ENCODE results near the gene CCDC126. TPM values are rescaled to one million over a fixed set of nuclear protein-coding genes. Genes with fewer than 3 reads are reported as not detected.

Gene CCDC126, protein sequence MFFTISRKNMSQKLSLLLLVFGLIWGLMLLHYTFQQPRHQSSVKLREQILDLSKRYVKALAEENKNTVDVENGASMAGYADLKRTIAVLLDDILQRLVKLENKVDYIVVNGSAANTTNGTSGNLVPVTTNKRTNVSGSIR
- total RNA-seq (2022) (11.0 and 12.3 TPM in 2 replicates), Bru-seq, nascent RNA (percentile 56 among the genes with signal in this experiment), BruChase-seq, experiment 1, labeled RNA remaining after a 6-hour chase (percentile 62 among the genes with signal in this experiment), BruChase-seq, experiment 2, labeled RNA remaining after a 2-hour chase (percentile 62 among the genes with signal in this experiment)
- long read RNA-seq, transcript CCDC126-201 (4 exons, 2,473 nt): major isoform, 12 of 26 reads
- long read RNA-seq, partial matches to known transcripts: 4 of 26 reads
- long read RNA-seq, other reads (novel, unspliced or antisense): 8 of 26 reads

DNA sequence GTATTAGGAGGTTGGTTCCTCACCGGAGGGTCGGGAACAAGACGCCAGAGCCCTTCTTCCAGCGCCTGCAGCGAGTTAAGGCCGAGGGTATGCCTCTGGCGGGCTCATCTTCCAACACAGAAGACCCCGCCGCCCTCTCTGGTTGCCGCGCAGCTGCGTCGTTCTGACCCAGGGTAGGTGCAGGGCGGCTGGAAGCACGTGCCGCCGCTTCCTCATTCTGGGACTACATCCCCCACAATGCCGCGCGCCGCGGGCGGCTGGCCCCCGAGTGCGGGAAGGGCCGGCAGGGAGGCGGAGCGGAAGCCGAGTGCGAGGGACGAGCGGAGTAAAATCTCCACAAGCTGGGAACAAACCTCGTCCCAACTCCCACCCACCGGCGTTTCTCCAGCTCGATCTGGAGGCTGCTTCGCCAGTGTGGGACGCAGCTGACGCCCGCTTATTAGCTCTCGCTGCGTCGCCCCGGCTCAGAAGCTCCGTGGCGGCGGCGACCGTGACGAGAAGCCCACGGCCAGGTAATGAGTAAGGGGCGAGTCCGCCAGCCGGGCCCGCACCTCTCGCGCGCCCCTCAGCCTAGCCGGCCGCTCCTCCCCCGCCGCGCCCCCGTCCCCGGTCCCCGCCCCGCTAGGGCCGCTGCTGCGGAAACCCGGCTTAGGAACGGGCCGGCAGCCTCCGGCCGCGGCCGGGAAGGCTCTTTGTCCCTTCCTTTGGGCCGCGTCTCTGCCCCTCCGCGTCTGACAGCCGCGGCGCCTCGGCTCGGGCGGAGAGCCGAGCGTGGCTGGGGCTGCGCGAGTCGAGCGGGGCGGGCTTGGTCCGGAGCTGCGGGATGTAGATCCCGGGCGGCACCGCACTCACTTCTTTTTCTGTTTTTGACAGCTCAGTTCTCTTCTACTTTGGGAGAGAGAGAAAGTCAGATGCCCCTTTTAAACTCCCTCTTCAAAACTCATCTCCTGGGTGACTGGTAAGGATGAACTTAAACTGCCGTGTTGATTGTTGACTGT lies at the start of gene CCDC126:
Gene CCDC126, plus strand, starts transcription at position 289 of the 998 bp plus-strand sequence. CDS start 13,934 bp downstream, outside the sequence.
- CTCF ChIA-PET: interaction anchor here (0.7 to 2.2 kb wide), 7 partner anchors 15 to 1382 kb away, joined by 3 to 10 read pairs (median 3); partner anchors contain the start of gene FAM221A
- H3K4me3 Mint-ChIP-seq (ENCODE audit: low read depth, unreplicated experiment): peak within 1 kb of the TSS; percentile 87
- H3K4me1 Mint-ChIP-seq (ENCODE audit: low read depth, unreplicated experiment): peaks cover 30% of the 10 kb centered on the region

DNA sequence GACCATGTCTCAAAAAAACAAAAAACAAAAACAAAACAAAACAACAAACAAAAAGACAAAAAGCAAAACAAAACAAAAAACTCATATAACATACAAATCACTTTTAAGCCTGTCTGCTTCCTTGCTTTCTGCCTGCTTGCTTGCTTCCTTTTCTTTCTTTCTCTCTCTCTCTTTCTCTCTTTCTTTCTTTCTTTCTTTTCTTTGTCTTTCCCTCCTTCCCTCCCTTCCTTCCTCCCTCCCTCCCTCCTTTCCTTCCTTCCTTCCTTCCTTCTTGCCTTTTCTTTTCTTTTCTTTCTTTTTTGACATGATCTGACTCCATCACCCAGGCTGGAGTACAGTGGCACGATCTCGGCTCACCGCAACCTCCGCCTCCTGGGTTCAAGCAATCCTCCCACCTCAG lies 49.5 kb upstream of the CCDC126 start:
- H3K27ac Mint-ChIP-seq (ENCODE audit: unreplicated experiment): no peak overlapping the region

More for the DNA sequence above, at the start of gene CCDC126:
- H3K36me3 Mint-ChIP-seq (ENCODE audit: insufficient read depth, unreplicated experiment): peaks cover 18% of the 10 kb centered on the region
- peak within 1 kb of the TSS; percentile 68 for H3K27ac Mint-ChIP-seq (ENCODE audit: unreplicated experiment)
- intact Hi-C loops (cut with micrococcal nuclease; ENCODE audit: unreplicated experiment): loop anchor here (5.0 kb wide), 1 partner anchor 85 kb away; the partner anchor contains the start of gene FAM221A
- peaks cover 3% of the 10 kb centered on the region for H3K9me3 Mint-ChIP-seq (ENCODE audit: low read depth, unreplicated experiment)
- BruUV-seq (replicated peaks): no TSS peak
- H3K27me3 Mint-ChIP-seq (ENCODE audit: unreplicated experiment): no peaks in the 10 kb centered on the region
- TF ChIP-seq, protein P1, sequence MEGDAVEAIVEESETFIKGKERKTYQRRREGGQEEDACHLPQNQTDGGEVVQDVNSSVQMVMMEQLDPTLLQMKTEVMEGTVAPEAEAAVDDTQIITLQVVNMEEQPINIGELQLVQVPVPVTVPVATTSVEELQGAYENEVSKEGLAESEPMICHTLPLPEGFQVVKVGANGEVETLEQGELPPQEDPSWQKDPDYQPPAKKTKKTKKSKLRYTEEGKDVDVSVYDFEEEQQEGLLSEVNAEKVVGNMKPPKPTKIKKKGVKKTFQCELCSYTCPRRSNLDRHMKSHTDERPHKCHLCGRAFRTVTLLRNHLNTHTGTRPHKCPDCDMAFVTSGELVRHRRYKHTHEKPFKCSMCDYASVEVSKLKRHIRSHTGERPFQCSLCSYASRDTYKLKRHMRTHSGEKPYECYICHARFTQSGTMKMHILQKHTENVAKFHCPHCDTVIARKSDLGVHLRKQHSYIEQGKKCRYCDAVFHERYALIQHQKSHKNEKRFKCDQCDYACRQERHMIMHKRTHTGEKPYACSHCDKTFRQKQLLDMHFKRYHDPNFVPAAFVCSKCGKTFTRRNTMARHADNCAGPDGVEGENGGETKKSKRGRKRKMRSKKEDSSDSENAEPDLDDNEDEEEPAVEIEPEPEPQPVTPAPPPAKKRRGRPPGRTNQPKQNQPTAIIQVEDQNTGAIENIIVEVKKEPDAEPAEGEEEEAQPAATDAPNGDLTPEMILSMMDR (IDR thresholded peaks at IDR 0.05; ENCODE audit: unreplicated experiment): no peak
- DNase-seq: peak; percentile 98

DNA sequence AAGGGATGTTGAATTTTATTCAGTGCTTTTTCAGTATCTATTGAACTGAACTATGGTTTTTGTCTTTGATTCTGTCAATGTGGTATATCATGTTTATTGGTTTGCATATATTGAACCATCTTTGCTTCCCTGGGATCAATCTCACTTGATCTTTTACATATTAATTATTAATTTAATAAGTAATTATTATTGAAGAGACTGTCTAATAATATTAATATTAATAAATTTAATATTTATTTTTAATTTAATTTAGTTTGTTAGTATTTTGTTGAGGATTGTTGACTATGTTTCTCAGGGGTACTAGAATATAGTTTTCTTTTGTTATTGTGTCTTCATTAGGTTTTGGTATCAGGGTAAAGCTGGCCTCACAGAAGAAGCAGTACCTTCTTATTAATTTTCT lies 38.9 kb upstream of the CCDC126 start:
- Mint-ChIP-seq H3K27me3 (ENCODE audit: unreplicated experiment) (peaks cover 17% of the 10 kb centered on the region), H3K9me3 (ENCODE audit: low read depth, unreplicated experiment) (no peaks in the 10 kb centered on the region), H3K27ac (ENCODE audit: unreplicated experiment) (no peak overlapping the region), H3K4me3 (ENCODE audit: low read depth, unreplicated experiment) (no peak overlapping the region), H3K36me3 (ENCODE audit: insufficient read depth, unreplicated experiment) (no peaks in the 10 kb centered on the region), H3K4me1 (ENCODE audit: low read depth, unreplicated experiment) (no peaks in the 10 kb centered on the region)
- TF ChIP-seq, protein P1 (IDR thresholded peaks at IDR 0.05; ENCODE audit: unreplicated experiment): no peak
- DNase-seq: no peak
- CTCF ChIA-PET: interaction anchor here (0.6 kb wide), 1 partner anchor 141 kb away, joined by 6 read pairs; no protein-coding TSS in a partner anchor
- intact Hi-C loops (cut with micrococcal nuclease; ENCODE audit: unreplicated experiment): no loop called here
- no TSS peak for BruUV-seq (replicated peaks)

More for the DNA sequence above, 49.5 kb upstream of the CCDC126 start:
- DNase-seq: no peak
- intact Hi-C loops (cut with micrococcal nuclease; ENCODE audit: unreplicated experiment): loop anchor here (1.0 kb wide), 1 partner anchor 165 kb away; no protein-coding TSS in a partner anchor
- CTCF ChIA-PET: interaction anchor here (0.7 to 1.8 kb wide), 4 partner anchors 162 to 669 kb away, joined by 3 to 13 read pairs (median 10); partner anchors contain the start of gene STK31
- no TSS peak for BruUV-seq (replicated peaks)
- Mint-ChIP-seq H3K4me3 (ENCODE audit: low read depth, unreplicated experiment) (no peak overlapping the region), H3K36me3 (ENCODE audit: insufficient read depth, unreplicated experiment) (peaks cover 4% of the 10 kb centered on the region), H3K27me3 (ENCODE audit: unreplicated experiment) (no peaks in the 10 kb centered on the region), H3K4me1 (ENCODE audit: low read depth, unreplicated experiment) (peaks cover 16% of the 10 kb centered on the region), H3K9me3 (ENCODE audit: low read depth, unreplicated experiment) (no peaks in the 10 kb centered on the region)
- TF ChIP-seq, protein P1 (IDR thresholded peaks at IDR 0.05; ENCODE audit: unreplicated experiment): no peak
